LoVo (cell line): ENCODE measurements around the gene DDR2.

Source experiments
- DNase-seq: peaks from one replicate; pipeline ENCODE4 v3.0.0-alpha.2; 2016; ENCODE audit warnings: low spot score

The DDR2 gene

GRCh38 chr1:162629651-162630050 is 2.6 kb upstream of the DDR2 start:
- no peak for DNase-seq

DNA sequence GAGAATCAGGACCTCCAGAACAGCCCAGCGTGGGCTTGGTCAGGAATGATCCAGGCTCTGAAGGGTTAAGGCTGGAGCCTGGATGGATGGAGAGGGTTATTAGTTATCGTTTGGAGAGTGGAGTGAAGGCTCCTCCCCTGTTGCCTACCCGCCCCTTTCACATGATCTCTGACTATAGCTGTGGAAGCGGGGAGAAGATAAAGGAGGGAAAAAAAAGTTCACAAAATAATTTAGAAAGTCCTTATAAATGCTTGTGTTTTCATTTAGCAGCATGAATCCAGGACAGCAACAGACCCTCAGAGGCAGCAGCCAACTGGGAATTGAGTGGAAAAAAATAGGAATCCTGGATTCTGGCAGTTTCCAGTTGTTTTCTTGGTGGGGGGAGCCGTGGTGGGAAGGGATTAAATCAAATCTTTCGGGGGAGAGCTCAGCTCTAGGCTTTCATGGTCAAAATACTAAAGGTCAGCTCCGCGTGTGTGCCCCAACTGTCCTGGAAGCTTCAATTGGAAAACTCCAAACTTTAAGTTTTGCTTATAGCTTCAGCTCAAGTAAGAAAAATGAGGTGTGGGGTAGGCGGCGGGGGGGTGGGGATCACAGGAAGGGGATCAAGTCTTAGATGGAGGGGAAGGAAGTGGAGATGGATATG is 595 bp upstream of the DDR2 start:
- DNase-seq: no peak

DNA sequence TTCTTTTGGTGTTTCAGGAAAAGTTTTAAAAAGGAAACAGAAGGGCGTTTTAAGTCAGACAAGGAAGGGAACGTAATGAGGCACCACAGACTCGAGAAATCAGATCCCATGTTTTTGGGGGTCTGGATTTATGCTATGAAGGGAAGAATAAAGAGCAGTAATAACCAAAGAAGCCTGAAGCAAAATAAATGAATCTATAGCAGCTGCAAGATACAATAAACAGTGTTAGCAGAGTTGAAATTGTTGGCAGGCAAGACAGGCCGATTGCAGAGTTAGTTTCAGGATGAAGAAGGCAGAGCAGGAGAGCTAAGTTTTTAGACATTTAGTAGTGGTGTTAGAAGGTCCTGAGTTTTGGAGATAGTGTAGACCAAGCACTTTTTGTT is 425 bp downstream of the DDR2 start:
- no peak for DNase-seq

- no peak for DNase-seq
Observed at GRCh38 chr1:162633081-162633762, 958 bp downstream of the DDR2 start.

DNA sequence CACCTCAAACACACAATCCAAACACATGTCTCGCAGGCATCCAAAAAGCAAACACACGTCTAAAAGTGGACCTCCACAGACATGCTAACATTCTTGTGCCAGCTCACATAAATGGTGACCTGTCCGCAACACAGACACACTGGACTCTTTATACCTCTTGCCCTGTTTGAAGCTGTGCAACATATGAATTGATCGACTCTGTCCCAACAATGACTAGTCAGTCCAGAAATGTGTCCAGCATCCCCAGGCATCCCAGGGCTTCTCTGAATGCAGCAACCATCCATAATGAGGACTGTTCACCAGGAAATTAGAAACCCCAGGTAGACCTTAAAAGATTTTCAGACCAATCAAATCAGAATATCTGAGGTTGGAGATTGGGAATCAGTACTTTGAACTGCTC is 3.2 kb downstream of the DDR2 start:
- no peak for DNase-seq

DNA sequence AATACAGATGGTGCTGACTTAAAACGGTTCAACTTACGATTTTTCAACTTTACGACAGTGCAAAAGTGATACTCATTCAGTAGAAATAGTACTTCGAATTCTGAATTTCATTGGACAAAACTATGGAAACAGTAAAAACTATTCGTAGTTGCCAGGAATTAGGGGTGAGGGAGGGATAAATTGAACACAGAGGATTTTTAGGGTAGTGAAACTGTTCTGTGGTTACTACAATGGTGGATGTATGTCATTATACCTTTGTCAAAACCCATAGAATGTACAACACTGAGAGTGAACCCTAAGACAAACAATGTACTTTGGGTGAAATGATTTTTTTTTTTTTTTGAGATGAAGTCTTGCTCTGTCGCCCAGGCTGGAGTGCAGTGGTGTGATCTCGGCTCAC is 7.5 kb downstream of the DDR2 start:
- no peak for DNase-seq

- no peak for DNase-seq
Observed at GRCh38 chr1:162641114-162641513, 8.8 kb downstream of the DDR2 start.

DNA sequence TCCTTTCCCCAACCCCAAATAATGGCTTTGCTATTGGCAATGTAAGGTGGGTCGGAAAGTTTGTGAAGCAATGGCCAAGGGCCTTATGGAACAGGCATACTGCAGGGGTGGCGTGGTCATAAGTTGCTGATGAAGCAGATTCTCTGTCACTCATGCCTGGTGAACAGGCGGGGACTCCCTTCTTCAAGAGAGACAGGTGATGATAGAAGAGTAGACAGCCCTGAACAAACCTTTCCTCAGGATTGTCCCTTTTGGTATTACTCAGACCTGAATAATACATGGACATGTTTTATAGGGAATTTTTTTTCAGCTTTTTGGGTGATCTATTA is 12.7 kb downstream of the DDR2 start:
- DNase-seq: no peak

DNA sequence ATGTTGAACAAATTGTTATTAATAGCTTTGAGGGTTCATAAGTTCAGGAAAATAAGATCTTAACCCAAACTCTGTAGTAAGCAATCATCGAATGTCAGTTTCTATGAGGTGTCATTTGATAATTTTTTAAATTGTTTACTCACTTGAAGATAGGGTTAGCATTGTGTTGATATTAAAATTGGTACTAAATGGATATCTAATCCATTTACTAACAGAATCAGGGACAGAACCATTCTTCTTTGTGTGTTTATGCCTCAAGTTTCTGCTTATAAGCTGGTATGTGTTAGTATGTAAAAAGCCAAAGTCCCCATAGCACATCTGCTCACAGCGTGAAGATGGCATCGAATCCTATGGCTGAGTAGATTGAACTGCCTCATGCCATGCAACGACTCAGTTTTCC is 13.4 kb downstream of the DDR2 start:
- no peak for DNase-seq

GRCh38 chr1:162649583-162649982 is 17.3 kb downstream of the DDR2 start:
- DNase-seq: no peak

DNA sequence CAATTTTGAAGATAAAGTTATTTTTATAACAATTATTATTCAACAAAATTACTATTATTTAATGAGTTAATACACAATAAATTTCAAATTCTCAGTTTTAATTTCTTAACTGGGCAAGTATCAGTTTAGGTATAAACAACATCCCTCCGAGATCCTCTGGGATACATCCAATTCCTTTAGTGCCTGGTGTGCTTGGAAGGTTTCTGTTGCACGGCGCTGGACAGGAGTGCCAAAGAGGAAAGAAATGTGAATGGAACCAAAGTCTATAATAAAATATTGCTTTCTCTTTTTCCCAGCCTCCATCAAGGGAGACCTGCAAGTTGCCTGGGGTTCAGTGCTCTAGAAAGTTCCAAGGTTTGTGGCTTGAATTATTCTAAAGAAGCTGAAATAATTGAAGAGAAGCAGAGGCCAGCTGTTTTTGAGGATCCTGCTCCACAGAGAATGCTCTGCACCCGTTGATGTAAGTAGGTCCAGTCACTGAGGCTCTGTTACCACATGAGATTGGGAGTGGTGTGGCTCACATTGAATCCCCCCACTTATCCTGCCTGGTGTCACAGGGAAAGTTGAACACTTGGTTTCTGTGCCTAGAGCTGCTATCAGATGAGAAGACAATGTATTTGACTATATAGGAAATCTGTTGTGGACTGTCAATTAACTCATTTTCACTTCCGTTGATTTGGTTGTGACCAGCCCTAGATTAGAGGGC is 22.8 kb downstream of the DDR2 start:
- no peak for DNase-seq

DNA sequence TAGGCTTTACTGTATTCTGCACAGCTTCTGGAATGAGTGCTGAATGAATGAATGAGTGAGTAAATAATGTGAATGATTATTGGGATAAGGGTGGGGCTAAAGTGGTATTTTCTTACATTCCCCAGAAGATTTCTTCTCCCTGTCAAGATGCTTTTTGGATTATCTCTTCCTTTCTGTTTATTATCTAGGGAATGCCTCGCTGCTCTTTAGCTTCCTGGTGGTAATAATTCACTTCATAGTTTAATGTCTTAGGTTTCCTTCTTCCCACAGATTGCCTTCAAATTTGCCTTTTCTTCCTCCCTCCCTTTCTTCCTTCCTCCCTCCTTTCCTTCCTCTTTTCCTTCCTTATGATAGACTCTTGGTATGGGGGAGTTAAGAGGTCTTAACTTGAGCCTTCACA is 24.0 kb downstream of the DDR2 start:
- DNase-seq: no peak

DNA sequence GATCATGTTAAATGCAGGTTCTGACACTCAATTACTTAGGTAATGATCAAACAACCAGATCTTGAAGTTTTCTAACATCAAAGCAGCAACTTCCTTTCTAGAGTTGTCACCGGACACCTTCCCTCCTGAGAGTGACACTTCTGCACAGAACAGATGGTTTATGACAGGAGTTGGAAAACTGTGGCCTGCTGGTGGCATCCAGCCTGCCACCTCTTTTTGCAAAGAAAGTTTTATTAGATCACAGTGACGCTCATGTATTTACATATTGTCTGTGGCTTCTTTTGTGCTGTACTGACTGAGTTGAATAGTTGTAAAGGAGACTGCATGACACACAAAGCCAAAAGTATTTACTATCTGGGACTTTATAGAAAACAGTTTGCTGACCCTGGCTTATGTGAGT is 28.3 kb downstream of the DDR2 start:
- no peak for DNase-seq

- DNase-seq: no peak
Observed at GRCh38 chr1:162661336-162661735, 29.1 kb downstream of the DDR2 start.

DNA sequence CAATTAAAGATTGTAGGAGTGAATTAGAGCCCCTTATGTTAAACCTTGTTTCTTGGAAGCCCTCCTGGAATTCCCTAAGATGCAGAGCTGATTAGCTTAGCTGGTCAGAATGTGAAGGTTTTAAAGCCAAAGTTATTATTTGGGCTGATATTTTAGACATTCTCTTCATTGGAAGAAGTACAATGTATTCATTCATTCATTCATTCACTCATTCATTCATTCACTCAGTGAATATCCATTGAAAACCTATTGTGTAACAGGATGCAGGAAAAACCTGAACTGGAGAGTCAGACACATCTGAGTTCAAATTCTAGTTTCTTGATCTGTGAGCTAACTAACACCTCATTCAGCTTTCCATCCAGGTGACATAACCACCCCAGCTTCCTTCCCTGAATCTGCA is 29.7 kb downstream of the DDR2 start:
- no peak for DNase-seq

DNA sequence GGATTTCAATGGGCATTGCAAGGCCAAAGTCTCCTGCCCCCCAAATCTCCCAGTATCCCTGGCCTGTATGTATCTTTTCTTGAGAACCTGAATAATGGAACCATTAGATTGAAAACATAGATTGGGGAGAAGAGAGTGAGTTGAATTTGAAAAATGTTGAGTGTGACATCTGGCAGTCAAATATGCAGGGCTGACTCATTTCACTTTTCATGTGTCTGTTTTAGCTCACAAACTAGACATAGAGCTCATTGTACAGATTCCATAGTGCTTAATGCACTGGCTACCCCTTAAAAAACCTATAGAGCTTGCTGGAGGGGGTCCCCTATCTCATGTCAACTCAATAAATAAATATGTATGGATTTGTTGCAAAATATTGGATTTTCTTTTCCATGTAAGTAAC is 30.8 kb downstream of the DDR2 start:
- no peak for DNase-seq

DNA sequence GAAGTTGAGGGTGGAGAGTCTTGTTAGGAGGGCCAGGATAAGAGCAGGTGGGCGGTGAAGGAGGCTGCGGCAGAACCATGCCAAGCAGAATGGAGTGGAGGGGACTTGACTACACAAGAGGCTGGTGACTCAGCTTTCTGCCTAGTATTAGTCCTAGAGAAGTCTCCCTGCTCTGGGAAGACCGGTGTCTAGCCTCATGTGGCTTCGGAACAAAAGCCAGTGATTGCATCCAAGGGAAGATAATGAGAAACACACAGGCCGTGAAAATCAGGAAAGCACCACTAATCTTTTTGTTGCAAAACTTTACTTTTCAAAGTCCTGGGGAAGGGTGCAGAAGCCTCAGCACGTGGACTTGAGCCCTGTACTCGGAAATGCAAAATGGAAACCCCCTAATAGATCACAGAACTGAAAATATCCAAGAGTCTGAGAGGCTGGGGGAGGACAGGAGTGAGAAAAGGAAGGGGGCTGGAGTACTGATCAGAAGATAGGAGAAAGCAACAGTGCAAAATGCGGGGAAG is 31.4 kb downstream of the DDR2 start:
- DNase-seq: no peak

GRCh38 chr1:162666006-162666645 is 33.9 kb downstream of the DDR2 start:
- DNase-seq: no peak

DNA sequence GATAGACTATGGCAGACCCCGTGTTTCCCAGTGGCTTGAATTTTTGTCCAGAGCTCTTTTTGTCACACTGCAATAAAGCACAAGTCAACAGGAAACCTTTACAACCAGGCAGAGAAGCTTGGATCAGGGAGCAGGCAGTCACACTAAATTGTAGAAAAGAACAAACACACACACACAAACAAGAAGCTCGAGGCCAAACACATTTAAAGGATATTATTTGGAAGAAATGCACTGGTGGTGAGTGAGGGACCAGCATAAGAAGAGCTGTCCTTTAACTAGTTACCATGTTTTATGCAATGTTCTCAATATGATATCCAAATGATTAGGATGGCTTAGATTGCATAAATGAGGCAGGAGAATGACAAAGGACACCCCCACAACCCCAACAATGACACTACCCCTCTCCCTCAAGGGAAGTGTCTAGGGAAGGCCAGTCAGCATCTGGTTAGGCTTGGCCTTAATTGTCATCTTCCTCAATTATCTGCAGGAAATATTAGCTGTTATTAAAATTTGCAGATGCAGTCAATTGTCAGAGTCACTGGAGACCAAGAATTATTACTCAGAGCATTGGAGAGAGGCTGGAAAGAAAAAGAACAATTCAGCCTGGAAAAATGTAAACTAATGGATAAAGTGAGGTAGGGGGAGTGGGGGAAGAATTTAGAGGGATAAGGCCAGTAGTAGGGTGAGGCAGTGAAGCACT is 35.3 kb downstream of the DDR2 start:
- DNase-seq: no peak

GRCh38 chr1:162670928-162671663 is 38.8 kb downstream of the DDR2 start:
- DNase-seq: no peak

DNA sequence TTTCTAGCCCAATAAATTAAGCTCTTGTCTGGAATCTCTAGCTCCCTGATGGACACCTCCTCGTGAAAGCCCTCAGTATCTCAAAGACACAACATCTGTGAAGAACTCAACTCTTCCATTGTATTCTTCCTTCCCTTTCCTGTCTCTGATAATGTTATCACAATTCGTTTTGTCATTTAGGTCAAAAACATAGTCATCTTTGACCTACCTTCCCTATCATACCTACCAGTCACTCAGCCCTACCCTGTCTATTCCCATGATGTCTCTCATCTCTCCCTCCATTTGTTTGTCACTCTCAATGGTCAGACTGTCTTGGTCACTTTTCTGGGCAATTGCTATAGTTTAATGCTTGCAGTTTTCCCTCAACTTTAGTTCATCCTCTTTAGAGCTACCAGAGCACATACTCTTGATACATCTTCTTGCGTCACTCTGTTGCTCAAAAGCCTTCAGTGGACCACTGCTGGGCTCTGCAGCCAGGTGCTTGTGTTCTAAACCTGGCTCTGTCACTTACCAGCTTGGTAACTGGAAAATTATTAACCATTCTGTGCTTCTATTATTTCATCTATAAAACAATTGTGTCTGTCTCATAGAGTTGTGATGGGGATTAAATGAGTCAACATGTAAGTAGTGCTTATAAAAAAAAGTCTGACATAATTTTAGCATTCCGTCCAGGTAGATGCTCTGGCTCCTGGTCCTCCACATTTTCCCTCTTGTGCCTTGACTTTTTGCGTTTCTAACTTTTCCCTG is 39.6 kb downstream of the DDR2 start:
- DNase-seq: no peak
